ENCODE results near the gene ISM2. TPM values are rescaled to one million over a fixed set of nuclear protein-coding genes. Genes with fewer than 3 reads are reported as not detected.

Gene ISM2
- total and polyA plus RNA-seq, 2 of the 13 experiments (the other 11 are each of a cell fraction or from before 2014, with no cell fraction given): 1.8 to 40.7 TPM

- TF ChIP-seq, protein P1, sequence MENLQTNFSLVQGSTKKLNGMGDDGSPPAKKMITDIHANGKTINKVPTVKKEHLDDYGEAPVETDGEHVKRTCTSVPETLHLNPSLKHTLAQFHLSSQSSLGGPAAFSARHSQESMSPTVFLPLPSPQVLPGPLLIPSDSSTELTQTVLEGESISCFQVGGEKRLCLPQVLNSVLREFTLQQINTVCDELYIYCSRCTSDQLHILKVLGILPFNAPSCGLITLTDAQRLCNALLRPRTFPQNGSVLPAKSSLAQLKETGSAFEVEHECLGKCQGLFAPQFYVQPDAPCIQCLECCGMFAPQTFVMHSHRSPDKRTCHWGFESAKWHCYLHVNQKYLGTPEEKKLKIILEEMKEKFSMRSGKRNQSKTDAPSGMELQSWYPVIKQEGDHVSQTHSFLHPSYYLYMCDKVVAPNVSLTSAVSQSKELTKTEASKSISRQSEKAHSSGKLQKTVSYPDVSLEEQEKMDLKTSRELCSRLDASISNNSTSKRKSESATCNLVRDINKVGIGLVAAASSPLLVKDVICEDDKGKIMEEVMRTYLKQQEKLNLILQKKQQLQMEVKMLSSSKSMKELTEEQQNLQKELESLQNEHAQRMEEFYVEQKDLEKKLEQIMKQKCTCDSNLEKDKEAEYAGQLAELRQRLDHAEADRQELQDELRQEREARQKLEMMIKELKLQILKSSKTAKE (CRISPR knock-in tag; IDR thresholded peaks at IDR 0.05; ENCODE audit: borderline replicate concordance): peak; percentile 55; the same call in 1 of the 2 replicates
- TF ChIP-seq, protein P2, sequence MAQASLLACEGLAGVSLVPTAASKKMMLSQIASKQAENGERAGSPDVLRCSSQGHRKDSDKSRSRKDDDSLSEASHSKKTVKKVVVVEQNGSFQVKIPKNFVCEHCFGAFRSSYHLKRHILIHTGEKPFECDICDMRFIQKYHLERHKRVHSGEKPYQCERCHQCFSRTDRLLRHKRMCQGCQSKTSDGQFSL (CRISPR knock-in tag; IDR thresholded peaks at IDR 0.05): no peak
- TF ChIP-seq ZNF724P (CRISPR knock-in tag; IDR thresholded peaks at IDR 0.05; ENCODE audit: borderline replicate concordance) (no peak), KLF16 (CRISPR knock-in tag; IDR thresholded peaks at IDR 0.05) (0 out of 4 replicates have a peak, but pooled peaks of 1 of the 2 experiments have one; percentile 14), ZFP36 (IDR thresholded peaks at IDR 0.05; ENCODE audit: borderline replicate concordance, low read depth, low read length, partially characterized antibody) (no peak), FOXJ3 (CRISPR knock-in tag; IDR thresholded peaks at IDR 0.05; ENCODE audit: borderline replicate concordance) (peak; percentile 22; the same call in 1 of the 2 replicates), SIX4 (CRISPR knock-in tag; IDR thresholded peaks at IDR 0.05) (peak; percentile 61; the same call in 1 of the 2 replicates), ZNF713 (CRISPR knock-in tag; IDR thresholded peaks at IDR 0.05) (no peak), RFXAP (CRISPR knock-in tag; IDR thresholded peaks at IDR 0.05; ENCODE audit: borderline replicate concordance) (no peak), HNRNPK (IDR thresholded peaks at IDR 0.05; ENCODE audit: low read depth, low read length, poor library complexity, severe bottlenecking) (no peak), HOXA3 (CRISPR knock-in tag; IDR thresholded peaks at IDR 0.05) (peak; percentile 49), SMAD3 (CRISPR knock-in tag; IDR thresholded peaks at IDR 0.05) (no peak), POLR2G (IDR thresholded peaks at IDR 0.05; ENCODE audit: low read depth, low read length) (no peak), HNRNPLL (IDR thresholded peaks at IDR 0.05; ENCODE audit: low read depth, low read length, poor library complexity, severe bottlenecking) (peak; percentile 16), ZNF180 (CRISPR knock-in tag; IDR thresholded peaks at IDR 0.05; ENCODE audit: borderline replicate concordance, low read depth) (no peak), ARHGAP35 (CRISPR knock-in tag; IDR thresholded peaks at IDR 0.05; ENCODE audit: borderline replicate concordance) (no peak), ZNF362 (CRISPR knock-in tag; IDR thresholded peaks at IDR 0.05; ENCODE audit: borderline replicate concordance) (peak; percentile 93), IRF2 (CRISPR knock-in tag; IDR thresholded peaks at IDR 0.05) (peak; percentile 58; the same call in 1 of the 2 replicates), CBX5 (CRISPR knock-in tag; IDR thresholded peaks at IDR 0.05; ENCODE audit: borderline replicate concordance) (no peak), PHF5A (CRISPR knock-in tag; IDR thresholded peaks at IDR 0.05; ENCODE audit: low read depth, unreplicated experiment) (peak; percentile 28), RXRA (CRISPR knock-in tag; IDR thresholded peaks at IDR 0.05) (peak; percentile 19; the same call in 1 of the 2 replicates), IKZF1 (IDR thresholded peaks at IDR 0.05) (no peak)
- TF ChIP-seq, protein P3, sequence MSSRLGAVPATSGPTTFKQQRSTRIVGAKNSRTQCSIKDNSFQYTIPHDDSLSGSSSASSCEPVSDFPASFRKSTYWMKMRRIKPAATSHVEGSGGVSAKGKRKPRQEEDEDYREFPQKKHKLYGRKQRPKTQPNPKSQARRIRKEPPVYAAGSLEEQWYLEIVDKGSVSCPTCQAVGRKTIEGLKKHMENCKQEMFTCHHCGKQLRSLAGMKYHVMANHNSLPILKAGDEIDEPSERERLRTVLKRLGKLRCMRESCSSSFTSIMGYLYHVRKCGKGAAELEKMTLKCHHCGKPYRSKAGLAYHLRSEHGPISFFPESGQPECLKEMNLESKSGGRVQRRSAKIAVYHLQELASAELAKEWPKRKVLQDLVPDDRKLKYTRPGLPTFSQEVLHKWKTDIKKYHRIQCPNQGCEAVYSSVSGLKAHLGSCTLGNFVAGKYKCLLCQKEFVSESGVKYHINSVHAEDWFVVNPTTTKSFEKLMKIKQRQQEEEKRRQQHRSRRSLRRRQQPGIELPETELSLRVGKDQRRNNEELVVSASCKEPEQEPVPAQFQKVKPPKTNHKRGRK (CRISPR knock-in tag; IDR thresholded peaks at IDR 0.05): no peak
- TF ChIP-seq, protein P4, sequence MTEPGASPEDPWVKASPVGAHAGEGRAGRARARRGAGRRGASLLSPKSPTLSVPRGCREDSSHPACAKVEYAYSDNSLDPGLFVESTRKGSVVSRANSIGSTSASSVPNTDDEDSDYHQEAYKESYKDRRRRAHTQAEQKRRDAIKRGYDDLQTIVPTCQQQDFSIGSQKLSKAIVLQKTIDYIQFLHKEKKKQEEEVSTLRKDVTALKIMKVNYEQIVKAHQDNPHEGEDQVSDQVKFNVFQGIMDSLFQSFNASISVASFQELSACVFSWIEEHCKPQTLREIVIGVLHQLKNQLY (CRISPR knock-in tag; IDR thresholded peaks at IDR 0.05): peak; percentile 79
Observed at GRCh38 chr14:77502109-77502782, 3.6 kb upstream of the ISM2 start (continued).

Data from HepG2 (cell line).